Neural crest cell (in vitro differentiated cells): ENCODE results near the gene DPM2. TPM values are rescaled to one million over a fixed set of nuclear protein-coding genes. Genes with fewer than 3 reads are reported as not detected.

ENCODE experiments used
- DNase-seq: peaks from one replicate; pipeline ENCODE4 v3.0.0; 2021; ENCODE audit warnings: low read depth, mixed read lengths, low spot score
- H3K27ac Mint-ChIP-seq: one replicate; pipeline ENCODE4 v1.8.0; 2021; ENCODE audit warnings: mild to moderate bottlenecking, mixed read lengths; ENCODE audit not compliant: unreplicated experiment
- H3K27me3 Mint-ChIP-seq: 2 replicates; pipeline ENCODE4 v1.8.0; 2021; ENCODE audit warnings: low read depth, mild to moderate bottlenecking, mixed read lengths
- H3K36me3 Mint-ChIP-seq: 2 replicates; pipeline ENCODE4 v1.8.0; 2021; ENCODE audit warnings: low read depth, mild to moderate bottlenecking, mixed read lengths
- H3K4me1 Mint-ChIP-seq: 2 replicates; pipeline ENCODE4 v1.8.0; 2021; ENCODE audit warnings: mixed read lengths
- H3K4me3 Mint-ChIP-seq: one replicate; pipeline ENCODE4 v1.8.0; 2021; ENCODE audit warnings: mild to moderate bottlenecking, mixed read lengths
- H3K9me3 Mint-ChIP-seq: 2 replicates; pipeline ENCODE4 v1.8.0; 2021; ENCODE audit warnings: mixed read lengths
- CTCF ChIP-seq: fragments of 200-600 bp; sonication (generic); conservative IDR thresholded peaks from 2 replicates; pipeline ENCODE4 v1.5.0; 2021; ENCODE audit warnings: antibody characterized with exemption, mild to moderate bottlenecking
- total RNA-seq: library from RNA; stranded (reverse); gene quantifications from 2 replicates; pipeline ENCODE4 v1.2.1, GENCODE V29; 2021

Gene DPM2
- total RNA-seq, 1 donor from 2014 or later: 52.2 TPM

GRCh38 chr9:127885508-127886281 is 52.0 kb downstream of the DPM2 start:
- peaks cover 8% of the 10 kb centered on the region for H3K4me1 Mint-ChIP-seq
- TF ChIP-seq CTCF: no peak

More at GRCh38 chr9:127885508-127886281, 52.0 kb downstream of the DPM2 start:
- H3K9me3 Mint-ChIP-seq: no peaks in the 10 kb centered on the region
- no peak overlapping the region for H3K4me3 Mint-ChIP-seq
- no peak overlapping the region for H3K27ac Mint-ChIP-seq
- no peak for DNase-seq
- H3K27me3 Mint-ChIP-seq: no peaks in the 10 kb centered on the region
- H3K36me3 Mint-ChIP-seq: peaks cover 8% of the 10 kb centered on the region

Other genes starting within 250 kb of the DPM2 start
- 0.16 TPM in 1 of 2 replicates, not detected in the other for gene CFAP157, start 230.9 kb downstream of the DPM2 start, total RNA-seq
- 7.2 and 9.8 TPM in 2 replicates for gene PTRH1, start 222.2 kb downstream of the DPM2 start, total RNA-seq
- gene TTC16, start 221.8 kb downstream of the DPM2 start, total RNA-seq: not detected in 2 replicates
- 25.7 and 27.4 TPM in 2 replicates for gene TOR2A, start 202.6 kb downstream of the DPM2 start, total RNA-seq
- 6.0 and 7.2 TPM in 2 replicates for gene SH2D3C, start 159.2 kb downstream of the DPM2 start, total RNA-seq
- gene CDK9, start 151.8 kb downstream of the DPM2 start, total RNA-seq: 77.0 and 84.8 TPM in 2 replicates
- gene FPGS, start 135.0 kb downstream of the DPM2 start, total RNA-seq: 64.6 and 69.9 TPM in 2 replicates
- gene ENG, start 83.2 kb downstream of the DPM2 start, total RNA-seq: 2.6 and 3.3 TPM in 2 replicates
- 39.6 and 45.5 TPM in 2 replicates for gene AK1, start 60.2 kb downstream of the DPM2 start, total RNA-seq
- 25.4 and 27.4 TPM in 2 replicates for gene ST6GALNAC6, start 38.3 kb downstream of the DPM2 start, total RNA-seq
- gene ST6GALNAC4, start 20.8 kb downstream of the DPM2 start, total RNA-seq: 12.6 and 14.5 TPM in 2 replicates
- 2.6 and 3.4 TPM in 2 replicates for gene PIP5KL1, start 7.1 kb downstream of the DPM2 start, total RNA-seq
- gene EEIG1, start 43.1 kb upstream of the DPM2 start, total RNA-seq: 53.5 and 71.1 TPM in 2 replicates
- 9.8 and 11.8 TPM in 2 replicates for gene NAIF1, start 129.5 kb upstream of the DPM2 start, total RNA-seq
- 13.9 and 16.8 TPM in 2 replicates for gene SLC25A25, start 130.4 kb upstream of the DPM2 start, total RNA-seq
- 63.2 and 72.2 TPM in 2 replicates for gene PTGES2, start 189.9 kb upstream of the DPM2 start, total RNA-seq
- gene LCN2, start 211.6 kb upstream of the DPM2 start, total RNA-seq: not detected in 2 replicates
- 80.6 and 82.5 TPM in 2 replicates for gene BBLN, start 222.4 kb upstream of the DPM2 start, total RNA-seq